ENCODE data around the gene TMA7. TPM values are rescaled to one million over a fixed set of nuclear protein-coding genes. Genes with fewer than 3 reads are reported as not detected.

TMA7 gene
- total and polyA plus RNA-seq, 2 of the 13 experiments (the other 11 are each of a cell fraction or from before 2014, with no cell fraction given): 100 to 486 TPM

DNA sequence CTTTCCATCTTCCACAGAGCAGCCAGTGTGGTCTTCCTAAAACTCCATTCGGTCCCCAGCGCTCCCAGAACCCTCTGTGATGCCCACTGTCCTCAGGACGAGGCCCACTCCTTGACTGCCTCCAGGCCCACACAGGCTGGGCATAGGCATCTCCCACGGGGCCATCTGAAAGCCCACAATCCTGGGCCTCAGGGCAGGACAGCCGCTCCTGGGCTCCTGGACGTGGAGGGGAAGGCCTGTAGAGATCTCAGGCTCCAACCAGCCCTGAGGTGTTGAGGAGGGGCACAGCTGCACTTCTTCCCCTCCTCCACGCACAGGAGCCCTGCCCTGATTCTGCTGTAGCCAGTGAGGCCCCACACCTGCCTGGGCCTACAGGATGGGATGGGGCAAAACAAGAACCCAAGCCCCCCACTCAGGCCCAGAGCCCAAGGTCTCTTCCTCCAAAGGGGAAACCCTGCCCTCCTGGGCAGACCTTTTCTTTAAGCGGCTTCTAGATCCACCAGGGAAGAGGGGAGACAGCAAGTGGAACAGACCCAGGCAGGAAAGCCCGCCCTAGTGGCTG lies 38.0 kb downstream of the TMA7 start:
- Histone ChIP-seq H3K36me3 (replicated peaks in 1 of 2; ENCODE audit: control insufficient read depth in 1 of 2, insufficient read depth in 2 of 2, low read length in 2 of 2) (no peaks in the 10 kb centered on the region), H2AFZ (ENCODE audit: low read length) (no peak overlapping the region), H3K4me3 (replicated peaks in 1 of 3; ENCODE audit: insufficient read depth in 1 of 3, low read depth in 2 of 3, low read length in 3 of 3) (no peak overlapping the region), H4K20me1 (ENCODE audit: insufficient read depth, low read length) (no peaks in the 10 kb centered on the region), H3K9ac (ENCODE audit: insufficient read depth, low read depth, low read length) (no peak overlapping the region), H3K27me3 (ENCODE audit: control insufficient read depth in 1 of 2, insufficient read depth in 2 of 2, low read length in 2 of 2) (no peaks in the 10 kb centered on the region), H3K79me2 (ENCODE audit: insufficient read depth, low read length) (no peaks in the 10 kb centered on the region), H3K4me1 (ENCODE audit: insufficient read depth, low read length) (peaks cover 46% of the 10 kb centered on the region), H3K27ac (ENCODE audit: extremely low read length, insufficient read depth, low read length) (no peak overlapping the region), H3K9me3 (ENCODE audit: low read length) (no peaks in the 10 kb centered on the region), H3K4me2 (ENCODE audit: low read depth, low read length) (no peak overlapping the region)
- DNase-seq (ENCODE audit: low spot score) (no peak), FAIRE-seq (no peak), ATAC-seq (no peak)
- no peak for TF ChIP-seq ZNF879 (CRISPR knock-in tag; IDR thresholded peaks at IDR 0.05)
- TF ChIP-seq, protein P1, sequence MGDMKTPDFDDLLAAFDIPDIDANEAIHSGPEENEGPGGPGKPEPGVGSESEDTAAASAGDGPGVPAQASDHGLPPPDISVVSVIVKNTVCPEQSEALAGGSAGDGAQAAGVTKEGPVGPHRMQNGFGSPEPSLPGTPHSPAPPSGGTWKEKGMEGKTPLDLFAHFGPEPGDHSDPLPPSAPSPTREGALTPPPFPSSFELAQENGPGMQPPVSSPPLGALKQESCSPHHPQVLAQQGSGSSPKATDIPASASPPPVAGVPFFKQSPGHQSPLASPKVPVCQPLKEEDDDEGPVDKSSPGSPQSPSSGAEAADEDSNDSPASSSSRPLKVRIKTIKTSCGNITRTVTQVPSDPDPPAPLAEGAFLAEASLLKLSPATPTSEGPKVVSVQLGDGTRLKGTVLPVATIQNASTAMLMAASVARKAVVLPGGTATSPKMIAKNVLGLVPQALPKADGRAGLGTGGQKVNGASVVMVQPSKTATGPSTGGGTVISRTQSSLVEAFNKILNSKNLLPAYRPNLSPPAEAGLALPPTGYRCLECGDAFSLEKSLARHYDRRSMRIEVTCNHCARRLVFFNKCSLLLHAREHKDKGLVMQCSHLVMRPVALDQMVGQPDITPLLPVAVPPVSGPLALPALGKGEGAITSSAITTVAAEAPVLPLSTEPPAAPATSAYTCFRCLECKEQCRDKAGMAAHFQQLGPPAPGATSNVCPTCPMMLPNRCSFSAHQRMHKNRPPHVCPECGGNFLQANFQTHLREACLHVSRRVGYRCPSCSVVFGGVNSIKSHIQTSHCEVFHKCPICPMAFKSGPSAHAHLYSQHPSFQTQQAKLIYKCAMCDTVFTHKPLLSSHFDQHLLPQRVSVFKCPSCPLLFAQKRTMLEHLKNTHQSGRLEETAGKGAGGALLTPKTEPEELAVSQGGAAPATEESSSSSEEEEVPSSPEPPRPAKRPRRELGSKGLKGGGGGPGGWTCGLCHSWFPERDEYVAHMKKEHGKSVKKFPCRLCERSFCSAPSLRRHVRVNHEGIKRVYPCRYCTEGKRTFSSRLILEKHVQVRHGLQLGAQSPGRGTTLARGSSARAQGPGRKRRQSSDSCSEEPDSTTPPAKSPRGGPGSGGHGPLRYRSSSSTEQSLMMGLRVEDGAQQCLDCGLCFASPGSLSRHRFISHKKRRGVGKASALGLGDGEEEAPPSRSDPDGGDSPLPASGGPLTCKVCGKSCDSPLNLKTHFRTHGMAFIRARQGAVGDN (CRISPR knock-in tag; IDR thresholded peaks at IDR 0.05): peak; percentile 25; the same call in 1 of the 2 replicates
- 80% methylated on average over 6 of the region's 9 CpGs for WGBS (ENCODE audit: low lambda C conversion rate)
- in situ Hi-C loops (cut with HindIII; ENCODE audit: extremely low pct_ligation_motif_present, low pct_unique_long_range_greater_than_20kb) (no loop called here), intact Hi-C loops (cut with micrococcal nuclease; ENCODE audit: unreplicated experiment) (no loop called here)
- CTCF ChIA-PET (ENCODE audit: low intra/inter-chr PET ratio, low total read pairs): no interaction called here
- BruUV-seq (replicated peaks): no TSS peak
- POLR2A ChIA-PET: no interaction called here
